ENCODE results near the gene DLG2. TPM values are rescaled to one million over a fixed set of nuclear protein-coding genes. Genes with fewer than 3 reads are reported as not detected.

The DLG2 gene
- total RNA-seq, 1 donor from 2014 or later: 6.7 TPM

GRCh38 chr11:83510530-83511460 lies 2116.3 kb downstream of the DLG2 start:
- no peaks in the 10 kb centered on the region for H3K27me3 Mint-ChIP-seq (ENCODE audit: low read depth)
- peaks cover 13% of the 10 kb centered on the region for H3K9me3 Mint-ChIP-seq
- H3K36me3 Mint-ChIP-seq: no peaks in the 10 kb centered on the region
- peak overlapping the region; percentile 27 for H3K27ac Mint-ChIP-seq
- H3K4me1 Mint-ChIP-seq: peaks cover 8% of the 10 kb centered on the region
- DNase-seq (ENCODE audit: low spot score in 2 of 2, unreplicated experiment in 2 of 2): no peak
- no peak overlapping the region for H3K4me3 Mint-ChIP-seq
- TF ChIP-seq CTCF (IDR thresholded peaks at IDR 0.05; ENCODE audit: unreplicated experiment): no peak

GRCh38 chr11:83508804-83509203 lies 2118.3 kb downstream of the DLG2 start:
- Mint-ChIP-seq H3K4me1 (peaks cover 8% of the 10 kb centered on the region), H3K27me3 (ENCODE audit: low read depth) (no peaks in the 10 kb centered on the region), H3K36me3 (no peaks in the 10 kb centered on the region), H3K4me3 (no peak overlapping the region), H3K27ac (no peak overlapping the region), H3K9me3 (peaks cover 5% of the 10 kb centered on the region)
- no peak for DNase-seq (ENCODE audit: low spot score in 2 of 2, unreplicated experiment in 2 of 2)
- TF ChIP-seq CTCF (IDR thresholded peaks at IDR 0.05; ENCODE audit: unreplicated experiment): no peak

- no peak for DNase-seq (ENCODE audit: low spot score in 2 of 2, unreplicated experiment in 2 of 2)
- Mint-ChIP-seq H3K27me3 (ENCODE audit: low read depth) (no peaks in the 10 kb centered on the region), H3K9me3 (no peaks in the 10 kb centered on the region), H3K4me3 (no peak overlapping the region), H3K4me1 (no peaks in the 10 kb centered on the region), H3K36me3 (no peaks in the 10 kb centered on the region), H3K27ac (no peak overlapping the region)
- no peak for TF ChIP-seq CTCF (IDR thresholded peaks at IDR 0.05; ENCODE audit: unreplicated experiment)
Measured at GRCh38 chr11:83502041-83502440, 2125.1 kb downstream of the DLG2 start.

GRCh38 chr11:83493917-83494316 lies 2133.2 kb downstream of the DLG2 start:
- Mint-ChIP-seq H3K4me3 (no peak overlapping the region), H3K4me1 (no peaks in the 10 kb centered on the region), H3K27me3 (ENCODE audit: low read depth) (peaks cover 1% of the 10 kb centered on the region), H3K36me3 (no peaks in the 10 kb centered on the region), H3K27ac (no peak overlapping the region), H3K9me3 (no peaks in the 10 kb centered on the region)
- TF ChIP-seq CTCF (IDR thresholded peaks at IDR 0.05; ENCODE audit: unreplicated experiment): no peak
- no peak for DNase-seq (ENCODE audit: low spot score in 2 of 2, unreplicated experiment in 2 of 2)

GRCh38 chr11:83493034-83493433 lies 2134.1 kb downstream of the DLG2 start:
- no peaks in the 10 kb centered on the region for H3K9me3 Mint-ChIP-seq
- no peak overlapping the region for H3K27ac Mint-ChIP-seq
- H3K4me3 Mint-ChIP-seq: no peak overlapping the region
- no peak for TF ChIP-seq CTCF (IDR thresholded peaks at IDR 0.05; ENCODE audit: unreplicated experiment)
- peaks cover 1% of the 10 kb centered on the region for H3K27me3 Mint-ChIP-seq (ENCODE audit: low read depth)
- H3K36me3 Mint-ChIP-seq: no peaks in the 10 kb centered on the region
- H3K4me1 Mint-ChIP-seq: no peaks in the 10 kb centered on the region
- no peak for DNase-seq (ENCODE audit: low spot score in 2 of 2, unreplicated experiment in 2 of 2)

Data from mesothelial cell of epicardium (in vitro differentiated cells).